ENCODE data around the gene PPARGC1A.

The PPARGC1A gene

DNA sequence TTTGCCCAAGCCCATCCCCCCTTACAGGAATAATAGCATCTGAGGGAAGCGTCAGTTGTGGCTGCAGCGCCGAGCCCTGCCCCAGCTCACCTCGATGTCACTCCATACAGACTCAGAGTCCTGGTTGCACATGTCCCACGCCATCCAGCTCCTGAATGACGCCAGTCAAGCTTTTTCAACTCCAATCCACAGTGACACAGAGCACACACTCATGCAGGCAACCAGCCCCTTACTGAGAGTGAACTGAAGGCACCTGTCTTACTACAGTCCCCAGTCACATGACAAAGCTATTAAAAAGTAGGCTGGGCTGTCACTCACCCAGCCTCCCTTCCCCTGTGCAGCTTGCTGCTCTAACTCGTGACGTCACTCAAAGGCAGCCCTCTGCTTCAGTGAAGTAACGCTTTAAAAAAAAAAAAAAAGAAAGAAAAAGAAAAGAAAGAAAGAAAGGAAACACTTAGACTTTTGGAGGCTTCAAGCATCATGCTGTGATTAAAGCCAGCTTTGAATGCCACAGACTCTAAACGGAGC lies at the start of gene PPARGC1A:
Gene PPARGC1A, minus strand, starts transcription at position 234 of the 528 bp plus-strand sequence. Its CDS starts 90 bp downstream, at position 144.
- no peak for DNase-seq (ENCODE audit: low read depth in 2 of 2)

DNA sequence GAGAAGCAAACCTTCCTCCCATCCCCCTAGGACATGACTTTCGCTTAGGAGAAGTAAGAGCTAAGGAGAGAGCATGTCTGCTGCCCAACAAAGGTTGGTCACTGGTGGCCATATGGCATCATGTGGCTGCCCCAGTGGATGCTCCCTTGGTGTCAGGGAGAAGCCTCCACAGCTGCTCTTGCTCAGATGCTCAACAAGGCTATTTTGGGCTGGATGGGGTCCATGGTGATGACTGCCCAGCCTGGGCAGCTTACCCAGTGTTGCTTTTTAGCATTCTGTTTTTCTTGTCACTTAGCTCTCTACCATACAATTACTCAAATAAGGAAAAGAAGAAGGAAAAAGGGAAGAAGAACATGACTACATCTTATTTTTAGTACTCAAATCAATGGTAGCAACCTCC lies 48.9 kb upstream of the PPARGC1A start:
- DNase-seq (ENCODE audit: low read depth in 2 of 2), result no peak

DNA sequence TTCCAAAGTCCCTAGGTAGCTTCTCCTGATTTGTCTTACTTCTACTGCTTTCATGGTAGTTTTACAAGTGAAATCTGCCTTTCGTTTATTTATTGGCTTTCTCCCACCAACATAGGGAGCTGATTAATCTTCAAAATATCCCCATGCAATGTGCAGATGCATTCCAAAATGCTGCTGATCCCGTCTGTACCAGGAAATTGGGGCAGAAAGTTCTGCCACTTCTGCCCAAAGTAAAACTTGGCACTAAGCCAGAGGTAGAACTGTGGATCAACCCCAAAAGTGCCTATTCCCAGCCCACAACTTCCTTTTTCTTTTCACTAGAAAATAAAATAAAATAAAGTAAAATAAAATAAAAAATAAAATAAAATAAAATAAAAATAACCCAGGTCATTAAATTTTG lies 47.3 kb upstream of the PPARGC1A start:
- DNase-seq (ENCODE audit: low read depth in 2 of 2), result no peak

- no peak for DNase-seq (ENCODE audit: low read depth in 2 of 2)
Measured at GRCh38 chr4:23934915-23935314, 45.1 kb upstream of the PPARGC1A start.

GRCh38 chr4:23934223-23934622 lies 44.4 kb upstream of the PPARGC1A start:
- no peak for DNase-seq (ENCODE audit: low read depth in 2 of 2)

- no peak for DNase-seq (ENCODE audit: low read depth in 2 of 2)
Measured at GRCh38 chr4:23932901-23933308, 43.1 kb upstream of the PPARGC1A start.

DNA sequence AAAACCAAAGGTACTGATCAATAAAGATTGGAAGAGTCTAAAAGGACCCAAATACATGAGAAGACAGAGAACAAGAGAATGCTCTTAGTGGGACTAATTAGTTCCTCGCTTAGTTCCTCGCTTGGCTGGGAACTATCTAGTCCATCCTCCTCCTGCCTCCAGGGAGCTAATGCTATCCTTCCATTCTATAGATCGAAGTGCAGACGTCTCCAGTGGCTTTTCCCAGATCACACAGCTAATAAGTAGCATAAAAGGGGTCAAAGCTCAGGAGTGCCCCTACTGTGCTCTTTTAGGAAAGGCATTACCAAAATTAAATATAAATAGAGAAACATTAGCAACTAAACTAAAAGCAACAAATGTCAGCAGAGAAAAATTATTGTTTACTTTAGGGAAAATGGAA lies 42.3 kb upstream of the PPARGC1A start:
- DNase-seq (ENCODE audit: low read depth in 2 of 2), result no peak

GRCh38 chr4:23931489-23931830 lies 41.6 kb upstream of the PPARGC1A start:
- no peak for DNase-seq (ENCODE audit: low read depth in 2 of 2)

DNA sequence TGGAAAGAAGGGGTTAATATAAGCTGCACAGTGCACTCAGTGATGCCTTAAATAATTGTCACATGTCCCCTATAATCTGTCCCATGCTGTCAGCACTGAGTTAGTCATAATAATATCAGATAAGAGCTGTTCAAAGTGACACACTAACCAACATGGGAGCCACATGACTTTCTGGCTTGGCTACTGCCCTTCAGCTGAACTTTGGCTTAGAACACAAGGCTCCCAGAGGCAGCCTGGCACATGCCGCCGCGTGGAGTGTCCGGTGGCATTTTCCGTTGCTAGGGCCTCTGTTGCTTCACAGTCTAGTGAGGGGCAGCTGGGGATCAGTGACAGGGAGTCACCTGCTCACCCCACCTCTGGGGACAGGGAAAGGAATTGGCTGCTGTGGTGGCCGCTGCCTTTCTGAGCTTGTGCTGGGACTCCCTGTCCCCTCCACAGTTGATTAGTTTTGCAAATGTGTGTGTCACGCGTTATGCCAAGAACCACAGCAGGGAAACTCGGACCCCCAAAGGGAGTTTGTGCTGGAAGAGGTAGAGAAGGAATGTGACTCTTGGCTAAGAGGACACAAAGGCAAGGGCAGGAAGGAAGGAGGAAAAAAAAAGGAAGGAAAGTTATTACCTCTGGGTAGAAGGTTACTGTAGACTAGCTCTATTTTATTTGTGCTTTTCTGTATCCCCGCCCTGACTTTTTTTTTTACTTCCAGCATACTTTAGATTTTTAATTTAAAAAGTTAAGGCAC lies 41.1 kb upstream of the PPARGC1A start:
- no peak for DNase-seq (ENCODE audit: low read depth in 2 of 2)

DNA sequence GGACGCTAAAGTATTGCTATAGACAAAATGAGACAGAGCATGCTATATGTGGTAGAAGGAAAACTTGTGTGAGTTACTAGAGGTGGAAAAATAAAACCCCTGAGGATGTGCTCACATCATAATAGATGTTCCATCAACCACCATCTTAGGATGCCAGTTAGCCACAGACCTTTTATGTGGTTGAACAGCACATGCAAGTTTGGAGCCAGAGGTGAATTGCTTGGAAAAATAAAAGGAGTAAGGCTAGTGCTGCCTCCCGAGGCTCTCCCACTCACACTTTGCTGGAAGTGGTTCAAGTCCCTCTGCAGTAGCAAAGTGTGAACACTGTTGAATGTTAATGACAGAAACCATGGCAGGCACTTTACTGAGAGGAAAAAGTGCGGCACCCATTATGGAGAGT lies 39.4 kb upstream of the PPARGC1A start:
- DNase-seq (ENCODE audit: low read depth in 2 of 2), result no peak

GRCh38 chr4:23924556-23924955 lies 34.7 kb upstream of the PPARGC1A start:
- no peak for DNase-seq (ENCODE audit: low read depth in 2 of 2)

GRCh38 chr4:23923840-23924239 lies 34.0 kb upstream of the PPARGC1A start:
- DNase-seq (ENCODE audit: low read depth in 2 of 2), result no peak

- no peak for DNase-seq (ENCODE audit: low read depth in 2 of 2)
Measured at GRCh38 chr4:23923141-23923540, 33.3 kb upstream of the PPARGC1A start.

DNA sequence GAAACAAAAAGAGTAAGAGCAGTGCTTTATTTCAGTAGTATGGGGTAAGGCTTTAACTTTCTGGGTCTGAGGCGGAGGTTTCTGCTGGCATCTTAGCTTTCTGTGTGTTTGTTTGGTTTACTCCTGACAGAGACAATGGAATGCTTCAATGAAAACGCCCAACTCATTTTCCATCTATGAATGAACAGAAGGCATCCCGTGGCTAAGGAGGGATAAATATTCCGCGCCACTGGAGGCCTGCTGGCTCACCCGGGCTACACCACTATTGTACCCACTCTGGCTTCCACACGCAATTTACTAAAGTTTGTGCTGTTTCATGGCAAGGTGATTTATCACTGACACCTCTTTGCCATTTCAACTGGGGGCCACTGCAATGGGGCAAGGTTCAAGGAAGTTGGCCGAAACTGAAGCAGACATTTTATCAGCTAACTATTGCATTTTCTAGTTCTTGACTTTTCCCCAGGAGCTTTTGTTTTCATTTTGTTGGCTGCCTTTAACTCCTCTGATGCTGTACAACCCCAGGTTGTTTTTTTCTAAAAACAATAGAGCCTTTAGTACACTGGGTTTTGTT lies 32.8 kb upstream of the PPARGC1A start:
- DNase-seq (ENCODE audit: low read depth in 2 of 2), result no peak

DNA sequence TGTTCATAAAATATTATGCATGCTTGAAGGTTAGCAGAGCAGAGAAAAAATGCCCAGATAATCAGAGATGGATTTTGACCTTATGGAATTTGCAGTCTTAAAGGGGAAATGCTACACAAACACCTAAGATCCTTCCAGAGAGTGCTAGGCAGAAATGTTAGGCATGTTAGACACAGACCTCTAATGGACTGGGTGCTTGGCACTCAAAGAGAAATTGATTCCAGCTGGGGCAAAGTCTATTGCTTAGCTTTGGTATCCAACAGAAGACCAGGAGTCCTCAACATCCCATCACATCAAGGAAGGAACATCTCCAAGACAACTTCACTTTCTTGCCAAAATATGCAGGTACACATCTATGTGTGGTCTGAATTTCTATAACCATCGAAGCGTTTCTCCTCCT lies 32.2 kb upstream of the PPARGC1A start:
- DNase-seq (ENCODE audit: low read depth in 2 of 2), result no peak

GRCh38 chr4:23921447-23921845 lies 31.6 kb upstream of the PPARGC1A start:
- DNase-seq (ENCODE audit: low read depth in 2 of 2), result no peak

DNA sequence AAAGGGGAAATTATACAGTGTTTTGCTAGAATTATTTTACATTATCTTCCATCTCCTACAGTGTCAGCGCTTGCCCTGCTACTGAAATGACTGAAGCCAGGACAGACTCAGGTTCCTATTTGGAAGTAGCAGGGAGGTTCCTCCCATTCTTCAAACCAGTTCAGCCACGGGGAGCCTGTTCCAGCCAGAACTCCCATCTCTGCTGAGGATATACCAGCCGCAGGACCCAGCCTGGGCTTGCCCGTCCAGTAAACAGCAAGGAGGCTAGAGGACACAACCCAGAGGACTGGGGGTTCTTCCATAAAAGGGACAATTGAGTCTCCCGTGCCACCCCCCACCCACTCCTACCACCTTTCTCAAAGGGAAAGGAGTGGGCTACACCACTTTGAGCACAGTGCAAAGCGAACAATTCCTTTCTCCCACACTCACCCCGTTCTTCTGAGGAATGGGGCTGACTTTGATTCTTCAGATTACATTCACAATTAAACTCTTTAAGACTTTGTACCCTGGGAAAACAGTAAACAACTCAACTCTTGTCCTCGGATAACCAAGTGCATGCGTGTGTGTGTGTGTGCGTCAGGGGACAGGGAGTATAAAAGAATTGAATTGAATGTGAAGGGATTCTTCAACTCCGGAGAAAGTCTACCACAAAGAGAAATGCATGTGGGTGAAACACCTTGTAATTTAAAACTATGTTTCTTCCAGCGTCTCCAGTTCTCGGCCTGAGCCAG lies 31.0 kb upstream of the PPARGC1A start:
- no peak for DNase-seq (ENCODE audit: low read depth in 2 of 2)

DNA sequence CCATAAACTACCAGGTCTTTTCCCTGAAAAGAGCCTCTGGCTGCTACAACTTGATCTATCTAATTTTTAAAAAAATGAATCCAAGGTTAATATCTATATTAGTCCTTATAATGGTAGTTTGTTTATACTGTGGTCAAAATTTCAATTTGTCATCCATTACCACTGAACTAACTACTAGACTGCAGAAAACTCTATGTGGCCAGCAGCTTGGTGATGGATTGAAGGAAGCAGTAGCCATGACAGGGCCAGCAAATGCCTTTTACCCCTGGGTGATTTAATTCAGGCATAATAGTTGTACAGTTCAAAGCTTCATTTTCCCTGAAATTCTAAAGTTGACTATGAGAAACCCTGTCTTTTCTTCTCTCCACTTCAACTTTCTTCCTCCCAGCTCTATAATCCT lies 30.4 kb upstream of the PPARGC1A start:
- no peak for DNase-seq (ENCODE audit: low read depth in 2 of 2)

GRCh38 chr4:23916282-23916681 lies 26.4 kb upstream of the PPARGC1A start:
- DNase-seq (ENCODE audit: low read depth in 2 of 2), result no peak

DNA sequence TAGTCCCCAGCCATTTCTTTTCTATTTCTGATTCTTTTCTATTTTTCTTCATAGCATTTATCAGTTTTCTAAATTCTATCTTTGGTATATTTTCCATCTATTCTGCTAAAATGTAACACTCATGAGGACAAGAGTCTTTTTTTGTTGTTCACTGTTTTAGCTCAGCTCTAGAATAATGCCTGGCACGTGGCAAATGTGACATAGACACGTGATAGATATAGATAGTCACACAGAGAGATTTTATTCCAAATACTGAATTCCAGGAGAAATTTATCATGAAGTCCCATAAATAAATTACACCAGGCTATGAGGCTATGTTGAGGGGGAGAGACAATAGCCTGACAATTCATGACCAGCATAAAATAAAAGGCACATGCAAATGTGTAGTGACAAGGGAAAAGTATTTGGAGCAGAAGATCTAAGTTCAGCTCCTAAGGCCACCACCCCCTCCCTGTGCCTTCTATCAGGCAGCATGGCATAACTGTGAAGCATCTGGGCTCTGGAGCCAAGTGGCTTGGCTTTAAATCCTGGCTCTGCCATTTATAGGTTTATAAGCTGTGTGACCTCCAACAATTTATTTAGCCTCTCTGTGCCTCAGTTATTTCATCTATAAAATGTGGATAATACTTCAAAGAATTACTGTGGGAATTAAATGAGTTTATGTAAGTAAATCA lies 25.7 kb upstream of the PPARGC1A start:
- no peak for DNase-seq (ENCODE audit: low read depth in 2 of 2)

DNA sequence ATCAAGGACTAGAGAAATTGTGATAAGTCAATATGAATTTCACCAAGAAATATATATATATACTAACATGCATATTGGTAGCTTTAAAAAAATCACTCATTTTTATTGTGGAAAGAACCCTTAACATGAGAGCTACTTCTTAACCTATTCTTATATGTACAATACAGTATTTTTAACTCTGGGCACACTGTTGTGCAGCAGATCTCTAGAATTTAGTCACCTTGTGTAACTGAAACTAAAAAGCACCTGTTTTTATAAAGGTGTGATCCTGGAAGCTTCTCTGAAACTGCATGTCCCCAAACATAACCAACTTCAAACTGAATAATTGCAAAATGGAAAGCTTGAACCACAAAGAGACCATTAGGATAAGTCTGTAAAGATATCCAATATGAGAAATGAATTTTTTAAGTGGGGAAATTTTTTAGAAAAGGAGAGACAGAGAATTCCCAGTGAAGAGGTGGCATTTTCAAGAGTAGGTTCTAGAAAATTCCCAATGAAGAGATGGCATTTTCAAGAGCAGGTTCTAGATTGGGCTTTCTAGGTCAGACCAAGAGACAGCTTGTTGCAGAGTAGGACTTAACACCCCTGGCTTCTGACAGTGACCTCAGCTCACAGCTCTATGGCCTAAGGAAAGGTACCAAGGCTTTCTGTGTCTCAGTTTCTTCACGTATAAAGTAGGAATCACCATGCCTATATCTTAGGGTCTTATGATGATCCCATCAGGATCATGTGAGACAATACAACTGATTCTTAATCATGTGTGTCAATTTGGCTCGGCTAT lies 22.0 kb upstream of the PPARGC1A start:
- DNase-seq (ENCODE audit: low read depth in 2 of 2), result no peak

DNA sequence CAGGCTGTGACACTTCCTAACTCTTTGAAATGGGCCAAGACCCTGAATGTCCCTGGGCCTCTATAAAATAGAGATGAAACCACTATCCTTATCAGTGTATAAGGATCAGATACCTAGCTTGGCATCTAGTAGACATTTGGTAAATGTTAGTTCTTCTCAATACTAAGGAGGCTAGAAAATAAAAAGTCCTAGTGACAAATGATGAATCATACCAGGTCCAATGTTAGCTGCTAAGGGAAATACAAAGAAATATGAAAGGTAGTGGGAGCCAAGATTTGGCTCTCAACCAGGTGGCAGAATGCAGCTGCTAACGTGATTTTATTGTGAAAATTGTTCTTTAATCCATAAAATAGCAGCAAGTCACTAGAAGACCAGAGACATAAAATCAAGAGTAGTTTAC lies 19.8 kb upstream of the PPARGC1A start:
- DNase-seq (ENCODE audit: low read depth in 2 of 2), result no peak
